Activated CD8-positive, alpha-beta memory T cell treated with anti-CD3 and anti-CD28 coated beads for 24 hours (primary cell): ENCODE measurements around the gene SPNS2.

Source experiments
- DNase-seq: peaks from one replicate; pipeline ENCODE4 v3.0.0-alpha.2; 2020

SPNS2 gene

DNA sequence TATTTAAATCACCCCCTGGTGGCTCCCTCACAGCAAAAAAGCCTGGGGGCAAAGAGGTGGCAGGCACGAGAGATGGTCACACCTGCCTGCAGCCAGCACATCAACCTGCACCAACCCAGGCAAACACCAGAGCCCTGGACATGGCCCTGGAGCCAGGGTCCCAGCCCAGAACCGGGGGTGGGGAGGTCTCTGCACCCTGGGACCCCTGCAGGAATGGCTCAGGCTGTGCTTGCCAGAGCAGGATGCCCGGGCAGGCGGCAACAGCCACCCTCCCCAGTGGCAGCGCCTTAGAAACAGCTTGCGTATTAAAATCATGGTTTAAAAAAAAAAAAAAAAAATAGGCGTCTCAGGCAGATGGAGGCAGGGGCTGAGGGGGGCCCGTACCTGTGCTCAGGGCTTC is 40.3 kb downstream of the SPNS2 start:
- DNase-seq = no peak

DNA sequence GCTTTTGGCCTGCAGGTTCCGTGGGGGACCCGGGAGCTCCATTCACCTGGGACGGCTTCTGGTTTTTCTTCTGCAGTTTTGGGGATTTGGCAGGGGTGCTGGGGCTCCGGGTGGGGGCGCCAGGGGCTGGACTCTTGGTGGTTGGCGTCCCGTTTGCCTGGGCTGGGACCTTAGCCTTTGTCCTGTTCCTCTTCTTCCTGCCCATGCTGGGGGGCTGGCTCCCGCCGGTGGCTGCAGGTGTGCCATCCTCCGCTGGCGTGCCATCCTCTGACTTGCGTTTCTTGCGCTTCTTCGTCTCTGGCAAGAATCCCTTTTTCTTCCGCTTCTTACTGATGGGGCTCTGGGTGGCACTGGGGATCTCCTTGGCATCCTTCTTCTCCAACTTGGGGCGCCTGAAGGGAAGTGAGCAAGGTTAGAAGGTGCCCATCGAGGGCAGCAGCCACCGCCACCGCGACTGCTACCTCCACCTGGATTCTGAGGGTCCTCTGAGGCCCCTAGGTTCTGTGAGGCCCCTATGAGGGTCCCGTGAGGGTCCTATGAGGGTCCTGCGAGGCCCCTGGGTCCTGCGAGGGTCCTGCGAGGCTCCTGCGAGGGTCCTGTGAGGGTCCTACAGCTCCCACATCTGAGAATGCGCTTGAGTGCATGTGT is 41.0 kb downstream of the SPNS2 start:
- DNase-seq = no peak

GRCh38 chr17:4540224-4540651 is 41.6 kb downstream of the SPNS2 start:
- peak; percentile 55 for DNase-seq

- peak; percentile 56 for DNase-seq
These were observed 42.1 kb downstream of the SPNS2 start for GRCh38 chr17:4540687-4541327.

DNA sequence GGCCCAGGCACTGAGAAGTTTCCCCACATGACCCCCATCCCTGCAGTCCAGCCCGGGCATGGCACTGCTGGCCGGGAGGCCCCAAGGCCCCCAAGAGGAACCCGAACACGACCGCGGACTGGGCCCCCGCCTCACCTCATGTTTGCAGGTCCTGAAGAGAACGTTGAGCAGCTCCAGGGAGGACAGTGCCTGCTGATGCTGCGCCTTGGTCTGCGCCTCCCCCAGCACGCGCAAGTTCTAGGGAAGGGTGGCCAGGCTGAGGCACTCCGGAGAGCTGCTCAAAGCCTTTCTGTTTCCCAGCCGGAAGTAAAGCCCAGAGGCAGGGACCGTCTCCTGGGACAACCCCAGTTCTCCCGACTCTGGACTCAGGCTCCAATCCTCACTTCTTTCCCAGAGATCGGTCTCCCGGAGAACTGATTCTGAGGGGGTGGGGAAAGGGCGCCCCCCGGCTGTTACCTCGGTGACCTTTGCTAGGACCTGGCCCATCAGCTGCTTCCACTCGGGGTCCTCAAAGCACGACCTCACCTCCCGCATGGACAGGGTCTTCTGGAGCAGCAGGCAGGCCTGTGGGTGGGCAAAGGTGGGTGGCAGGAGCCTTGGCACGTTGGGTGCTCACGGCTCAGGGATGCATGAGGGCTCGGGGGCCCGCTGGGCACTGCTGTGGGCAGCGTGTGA is 42.8 kb downstream of the SPNS2 start:
- no peak for DNase-seq

DNA sequence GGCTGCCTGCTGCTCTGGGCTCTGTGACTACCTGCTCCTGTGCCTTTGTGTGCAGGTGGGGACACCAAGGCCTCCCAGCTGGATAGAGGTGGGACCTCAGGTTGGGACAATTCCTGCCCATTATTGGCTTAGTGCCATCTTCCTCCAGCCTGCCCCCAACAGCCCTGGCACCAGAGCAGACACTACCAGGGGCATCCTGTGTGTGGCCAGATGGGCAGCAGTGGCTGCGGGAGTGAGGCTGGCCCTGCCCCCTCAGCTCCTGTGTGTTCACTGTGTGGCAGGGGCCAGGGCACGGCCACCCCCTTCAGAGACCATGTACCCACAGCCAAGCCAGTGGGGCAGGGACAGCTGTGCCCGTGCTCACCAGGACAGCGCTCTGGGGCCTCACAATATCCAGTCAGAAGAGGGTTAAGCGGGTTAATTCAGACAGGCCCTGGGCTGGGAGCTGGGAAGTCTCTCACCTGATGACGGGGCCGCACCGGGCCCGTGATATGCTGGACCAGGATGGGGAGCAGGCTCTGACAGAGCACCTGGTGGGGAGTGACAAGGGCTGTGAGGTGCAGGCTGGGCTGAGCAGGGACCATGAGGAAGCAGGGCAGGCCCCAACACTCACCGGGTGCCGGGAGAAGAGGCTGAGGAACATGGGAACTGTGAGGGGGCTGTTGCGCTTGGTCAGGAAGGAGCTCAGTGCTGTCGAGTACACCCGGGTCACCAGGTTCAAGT is 43.5 kb downstream of the SPNS2 start:
- DNase-seq = no peak

- no peak for DNase-seq
These were observed 44.1 kb downstream of the SPNS2 start for GRCh38 chr17:4542726-4543191.

DNA sequence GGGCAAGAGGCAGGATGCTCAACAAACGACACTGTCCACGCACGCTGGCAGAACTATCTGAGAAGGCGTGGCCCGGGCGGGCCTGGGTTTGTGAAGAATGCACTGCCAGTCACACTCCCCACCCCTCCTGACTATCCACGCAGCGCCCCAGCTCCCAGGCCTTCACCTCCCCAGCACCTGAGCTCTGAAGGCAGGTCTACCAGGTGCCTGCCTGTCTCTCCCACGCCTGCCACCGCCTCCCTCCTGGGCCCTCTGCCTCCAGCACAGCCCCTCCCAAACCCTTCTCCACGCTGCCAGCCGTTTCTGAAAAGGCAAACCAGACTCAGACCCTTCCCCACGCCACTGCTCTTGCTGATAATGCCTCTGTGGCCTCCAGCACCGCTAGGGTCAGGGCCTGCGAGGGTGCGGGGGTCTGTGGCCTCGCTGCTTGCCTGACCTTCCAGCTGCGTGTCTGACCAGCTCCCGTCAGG is 44.9 kb downstream of the SPNS2 start:
- peak; percentile 52 for DNase-seq

DNA sequence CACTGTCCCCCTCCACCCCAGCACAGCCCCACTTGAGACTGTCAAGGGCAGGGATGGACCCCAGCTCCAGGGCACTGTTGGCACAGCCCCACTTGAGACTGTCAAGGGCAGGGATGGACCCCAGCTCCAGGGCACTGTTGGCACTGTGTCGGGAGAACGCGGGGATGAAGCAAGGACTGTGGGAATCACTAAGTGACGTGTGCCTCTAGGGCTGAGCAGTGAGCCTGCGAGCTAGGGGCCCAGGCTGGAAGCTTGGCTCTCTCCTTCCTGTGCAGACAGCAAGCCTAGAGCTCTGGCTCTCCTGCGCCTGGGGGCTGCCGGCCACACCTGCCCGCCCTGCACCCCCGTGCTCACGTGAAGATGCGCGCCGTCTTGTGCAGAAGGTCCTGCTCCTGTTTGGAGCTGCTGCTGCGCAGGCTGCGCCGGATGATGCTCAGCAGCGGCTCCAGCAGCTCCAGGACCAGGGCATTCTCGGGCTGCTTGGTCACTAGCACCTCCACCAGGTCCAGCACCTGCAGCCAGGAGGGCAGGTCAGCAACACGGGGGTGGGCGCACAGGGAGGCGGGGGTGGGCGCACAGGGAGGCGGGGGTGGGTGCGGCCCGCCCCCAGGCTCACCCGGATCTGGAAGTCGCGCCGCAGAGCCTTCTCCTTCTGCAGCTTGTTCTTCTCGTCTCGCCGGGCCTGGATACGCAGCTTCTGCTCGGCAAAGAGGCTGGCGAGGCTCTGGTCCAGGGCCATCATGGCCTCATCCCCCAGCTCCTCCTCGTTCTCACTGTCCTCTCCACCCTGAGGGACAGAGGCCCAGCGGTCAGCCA is 45.7 kb downstream of the SPNS2 start:
- no peak for DNase-seq

GRCh38 chr17:4544951-4545216 is 46.2 kb downstream of the SPNS2 start:
- DNase-seq = no peak

GRCh38 chr17:4545217-4545951 is 46.7 kb downstream of the SPNS2 start:
- DNase-seq = peak; percentile 54

DNA sequence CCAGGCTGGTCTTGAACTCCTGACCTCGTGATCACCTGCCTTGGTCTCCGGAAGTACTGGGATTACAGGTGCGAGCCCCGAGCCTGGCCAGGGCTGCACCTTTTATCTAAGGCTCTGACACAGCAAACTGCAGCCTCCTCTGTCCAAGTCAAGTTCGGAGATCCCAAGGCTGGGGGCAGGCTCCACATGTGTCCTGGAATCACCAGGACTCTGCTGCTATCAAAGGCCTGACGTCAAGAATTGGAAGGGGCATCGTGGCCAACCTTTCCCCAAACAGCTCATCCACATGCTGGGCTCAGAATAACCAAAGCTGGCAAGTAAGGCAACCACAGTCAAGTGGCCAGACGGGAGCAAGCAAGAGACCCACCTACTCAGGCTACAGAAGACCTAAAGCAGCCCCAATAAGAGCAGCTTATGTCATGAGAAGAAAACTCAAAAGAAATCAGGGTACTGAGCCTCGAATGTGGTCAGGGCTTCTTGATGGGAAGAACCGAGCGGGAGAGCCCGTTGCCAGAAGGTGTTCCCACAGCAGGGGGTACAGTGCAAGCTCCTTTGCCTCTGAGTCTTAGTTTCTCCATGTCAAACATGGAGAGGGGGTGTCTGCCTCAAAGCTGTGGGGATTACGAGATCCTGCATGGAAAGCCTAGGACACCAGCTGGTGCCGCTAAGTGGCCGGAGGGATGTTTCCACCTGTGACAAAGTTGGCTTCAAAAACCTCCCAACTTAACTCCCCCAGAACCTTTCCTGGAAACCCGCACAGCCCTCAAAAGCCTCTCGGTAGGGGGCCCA is 48.6 kb downstream of the SPNS2 start:
- no peak for DNase-seq

GRCh38 chr17:4548061-4548461 is 49.4 kb downstream of the SPNS2 start:
- no peak for DNase-seq

DNA sequence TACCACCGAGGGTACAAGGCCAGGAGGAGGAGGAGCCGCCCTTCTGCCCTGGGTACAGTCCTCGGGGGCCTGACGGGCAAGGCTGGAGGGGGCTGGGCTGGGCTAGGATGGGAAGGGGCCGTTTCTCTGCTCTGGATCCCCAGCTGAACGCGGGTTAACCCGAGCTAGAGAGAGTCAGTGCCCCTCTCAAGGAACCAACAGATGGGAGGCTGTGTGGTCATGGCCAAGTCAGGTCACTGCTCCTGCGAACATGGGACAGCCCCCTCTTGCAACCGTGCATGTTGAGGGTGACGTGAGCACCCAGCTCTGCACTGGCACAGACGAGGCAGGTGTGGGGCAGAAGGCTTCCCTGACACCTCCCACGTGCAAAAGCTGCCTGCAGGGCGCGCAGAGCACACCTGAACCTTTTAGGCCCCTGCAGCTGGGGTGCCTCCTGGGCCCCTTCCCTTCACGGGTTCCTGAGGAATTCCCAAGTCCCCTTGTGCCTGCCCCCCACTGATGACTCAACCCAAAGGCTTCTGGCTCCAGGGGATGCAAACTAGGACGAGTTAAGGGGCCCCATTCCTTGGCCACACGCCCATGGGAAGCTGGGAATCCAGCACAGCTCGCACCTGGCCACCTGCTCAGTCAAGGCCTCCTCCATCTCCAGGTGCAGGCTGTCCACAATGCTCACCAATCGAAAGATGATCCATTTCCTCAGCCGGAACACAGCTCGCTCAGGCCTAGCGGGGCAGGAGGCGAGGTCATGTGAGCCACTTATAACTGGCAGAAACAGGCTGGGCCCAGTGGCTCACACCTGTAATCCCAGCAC is 50.2 kb downstream of the SPNS2 start:
- no peak for DNase-seq

DNA sequence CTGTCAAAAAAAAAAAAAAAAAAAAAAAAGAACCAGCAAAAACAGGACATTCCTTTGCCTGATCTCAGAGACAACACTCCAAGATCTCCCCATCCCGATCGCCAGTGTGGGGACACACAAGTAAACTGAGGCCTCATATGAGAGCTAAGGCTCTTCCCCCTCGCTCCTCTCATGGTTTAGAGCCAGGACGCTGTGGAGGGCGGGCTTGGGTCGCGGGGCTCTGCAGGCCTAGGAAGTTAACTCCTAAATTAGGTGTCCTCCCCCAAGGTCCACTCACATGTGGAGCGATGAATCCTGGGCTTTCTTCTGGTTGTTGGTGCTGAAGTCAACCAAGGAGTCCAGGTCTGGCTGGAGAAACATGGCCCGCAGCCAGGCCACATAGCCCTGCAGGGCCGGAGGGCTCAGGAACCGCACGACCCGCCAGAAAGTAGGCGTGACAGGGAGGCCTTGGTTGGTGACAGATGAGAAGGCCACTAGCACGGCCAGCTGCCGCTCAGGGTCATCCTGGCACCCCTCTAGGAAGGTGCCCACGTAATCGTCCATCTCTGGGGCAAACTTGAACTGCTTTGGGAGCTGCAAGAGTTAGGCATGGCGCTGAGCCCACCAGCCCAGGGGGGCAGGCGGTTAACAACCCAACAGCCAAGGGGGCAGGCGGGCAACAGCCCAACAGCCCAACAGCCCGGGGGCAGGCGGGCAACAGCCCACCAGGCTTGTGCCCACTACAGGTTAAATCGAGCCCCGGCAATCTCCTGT is 51.3 kb downstream of the SPNS2 start:
- DNase-seq = no peak

DNA sequence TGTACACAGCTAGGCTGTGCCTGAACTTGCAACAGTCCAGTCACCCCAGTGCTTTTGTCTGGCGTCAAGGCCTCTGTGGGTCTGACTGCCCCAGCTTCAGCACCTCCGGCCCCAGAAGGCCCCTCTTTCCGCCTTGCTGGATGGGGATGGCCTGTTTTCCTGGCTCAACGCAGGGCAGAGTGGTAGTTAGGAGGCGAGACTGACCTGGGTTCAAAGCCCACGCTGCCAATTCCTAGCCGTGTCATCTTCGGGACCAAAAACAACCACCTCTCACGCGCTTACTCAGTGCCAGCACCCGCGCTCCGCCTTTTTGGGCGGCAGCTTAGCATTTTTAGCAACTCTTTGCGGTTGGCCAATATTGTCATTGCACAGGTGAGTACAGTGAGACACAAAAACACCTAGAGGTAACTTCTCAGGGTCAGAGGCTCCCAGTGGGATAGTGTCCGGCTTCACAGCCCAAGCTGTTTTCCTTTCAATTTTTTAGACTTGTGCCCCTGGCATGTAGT is 51.9 kb downstream of the SPNS2 start:
- DNase-seq = no peak

- DNase-seq = no peak
These were observed 52.5 kb downstream of the SPNS2 start for GRCh38 chr17:4551141-4551540.

GRCh38 chr17:4551796-4552525 is 53.3 kb downstream of the SPNS2 start:
- DNase-seq = no peak

DNA sequence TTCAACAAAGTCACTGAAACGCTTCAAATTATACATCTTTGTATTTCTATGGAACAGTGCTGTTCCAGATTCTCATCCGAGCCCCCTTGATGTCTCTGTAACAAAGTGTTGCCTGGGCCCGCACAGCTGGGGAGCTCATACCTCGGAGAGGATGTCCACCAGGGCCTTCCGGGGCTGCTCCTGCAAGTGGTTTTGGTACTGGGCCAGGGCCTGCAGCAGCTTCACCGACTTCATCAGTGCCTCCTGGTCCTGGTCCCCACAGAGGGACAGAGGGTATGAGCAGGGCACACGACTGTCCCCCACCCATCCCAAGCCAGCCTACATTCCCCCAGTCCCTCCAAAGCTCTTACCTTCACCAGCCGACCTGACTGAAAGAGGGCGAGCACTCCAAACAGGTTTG is 55.0 kb downstream of the SPNS2 start:
- no peak for DNase-seq
